Measurements from ENCODE around the gene NTNG2.

- no peak for TF ChIP-seq GATA3 (IDR thresholded peaks at IDR 0.05; ENCODE audit: low read depth, low read length)
- TF ChIP-seq GATA2 (IDR thresholded peaks at IDR 0.05; ENCODE audit: low read depth, low read length) = no peak
Observed at GRCh38 chr9:132176338-132176737, 14.5 kb downstream of the NTNG2 start.
